Measurements from ENCODE around the gene FOXD4L6.
"Not testable (repeated sequence)": the region's sequence is repeated elsewhere in the genome, so short reads cannot be mapped to it uniquely, and the experiment has no call there.

DNA sequence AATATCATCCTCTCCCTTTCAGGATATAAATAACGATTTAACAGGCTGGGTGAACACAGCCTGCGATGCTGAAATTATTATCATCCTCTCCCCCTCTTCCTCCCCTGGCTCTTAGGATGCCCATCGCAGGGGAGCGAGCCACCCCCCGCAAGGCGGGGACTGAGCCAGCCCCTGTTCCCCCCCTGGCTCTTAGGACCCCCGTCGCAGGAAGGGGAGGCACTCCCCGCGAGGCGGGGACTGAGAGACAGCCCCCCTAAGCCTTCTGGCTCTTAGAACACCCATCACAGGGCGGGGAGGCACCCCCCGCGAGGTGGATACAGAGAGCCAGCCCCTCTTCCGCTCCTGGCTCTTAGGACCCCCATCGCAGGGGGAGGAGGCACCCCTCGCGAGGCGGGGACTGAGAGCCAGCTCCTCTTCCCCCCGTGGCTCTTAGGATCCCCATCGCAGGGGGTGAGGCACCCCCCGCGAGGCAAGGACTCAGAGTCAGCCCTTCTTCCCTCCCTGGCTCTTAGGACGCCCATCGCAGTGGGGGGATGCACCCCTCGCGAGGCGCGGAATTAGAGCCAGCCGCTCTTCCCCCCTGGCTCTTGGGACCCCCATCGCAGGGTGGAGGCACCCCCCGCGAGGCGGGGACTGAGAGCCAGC lies 21.9 kb downstream of the FOXD4L6 start:
- TF ChIP-seq, protein P1, sequence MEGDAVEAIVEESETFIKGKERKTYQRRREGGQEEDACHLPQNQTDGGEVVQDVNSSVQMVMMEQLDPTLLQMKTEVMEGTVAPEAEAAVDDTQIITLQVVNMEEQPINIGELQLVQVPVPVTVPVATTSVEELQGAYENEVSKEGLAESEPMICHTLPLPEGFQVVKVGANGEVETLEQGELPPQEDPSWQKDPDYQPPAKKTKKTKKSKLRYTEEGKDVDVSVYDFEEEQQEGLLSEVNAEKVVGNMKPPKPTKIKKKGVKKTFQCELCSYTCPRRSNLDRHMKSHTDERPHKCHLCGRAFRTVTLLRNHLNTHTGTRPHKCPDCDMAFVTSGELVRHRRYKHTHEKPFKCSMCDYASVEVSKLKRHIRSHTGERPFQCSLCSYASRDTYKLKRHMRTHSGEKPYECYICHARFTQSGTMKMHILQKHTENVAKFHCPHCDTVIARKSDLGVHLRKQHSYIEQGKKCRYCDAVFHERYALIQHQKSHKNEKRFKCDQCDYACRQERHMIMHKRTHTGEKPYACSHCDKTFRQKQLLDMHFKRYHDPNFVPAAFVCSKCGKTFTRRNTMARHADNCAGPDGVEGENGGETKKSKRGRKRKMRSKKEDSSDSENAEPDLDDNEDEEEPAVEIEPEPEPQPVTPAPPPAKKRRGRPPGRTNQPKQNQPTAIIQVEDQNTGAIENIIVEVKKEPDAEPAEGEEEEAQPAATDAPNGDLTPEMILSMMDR (IDR thresholded peaks at IDR 0.05) = not testable (repeated sequence)
- not testable (repeated sequence) for TF ChIP-seq POLR2A, POLR2AphosphoS5 (IDR thresholded peaks at IDR 0.05)

Measured in sigmoid colon (tissue), 4 donors.